GM19043 (cell line): ENCODE measurements around the gene OR13G1.
"Not testable (repeated sequence)": the region's sequence is repeated elsewhere in the genome, so short reads cannot be mapped to it uniquely, and the experiment has no call there.

Source experiments
- ATAC-seq: cut with Tn5 transposase; IDR thresholded peaks from one replicate; pipeline ENCODE4 v1.9.1; 2021; ENCODE audit warnings: low read depth; ENCODE audit not compliant: unreplicated experiment

OR13G1 gene

GRCh38 chr1:247679639-247680038 lies at the start of gene OR13G1:
TSS of gene OR13G1 (minus strand) at chr1:247679739. CDS start at chr1:247673041, 6,698 bp downstream.
- ATAC-seq, result no peak

GRCh38 chr1:247721222-247721621 lies 41.7 kb upstream of the OR13G1 start:
- no peak for ATAC-seq

GRCh38 chr1:247716546-247716945 lies 37.0 kb upstream of the OR13G1 start, which contains the start of gene OR6F1:
TSS of gene OR6F1 (minus strand) at chr1:247716646. CDS start at chr1:247712755, 3,891 bp downstream.
- ATAC-seq, result no peak

DNA sequence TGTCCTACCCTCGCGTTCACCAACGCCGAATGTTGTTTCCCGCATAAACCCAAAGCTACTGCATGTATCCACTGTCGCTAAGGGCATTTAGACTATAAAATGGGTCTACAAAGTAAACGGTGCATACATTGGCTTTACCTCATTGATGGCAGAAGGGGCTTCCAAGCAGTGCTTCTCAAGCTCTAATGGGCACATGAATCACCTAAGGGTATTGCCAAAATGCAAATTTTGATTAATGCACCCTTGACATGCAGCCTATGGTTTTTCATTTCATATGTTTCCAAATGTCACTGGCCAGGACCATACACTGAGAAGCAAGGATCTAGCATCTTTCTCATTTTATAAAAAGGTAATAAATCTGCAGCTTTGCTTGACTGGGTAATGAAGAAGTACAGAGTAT lies 34.2 kb upstream of the OR13G1 start:
- ATAC-seq, result no peak

DNA sequence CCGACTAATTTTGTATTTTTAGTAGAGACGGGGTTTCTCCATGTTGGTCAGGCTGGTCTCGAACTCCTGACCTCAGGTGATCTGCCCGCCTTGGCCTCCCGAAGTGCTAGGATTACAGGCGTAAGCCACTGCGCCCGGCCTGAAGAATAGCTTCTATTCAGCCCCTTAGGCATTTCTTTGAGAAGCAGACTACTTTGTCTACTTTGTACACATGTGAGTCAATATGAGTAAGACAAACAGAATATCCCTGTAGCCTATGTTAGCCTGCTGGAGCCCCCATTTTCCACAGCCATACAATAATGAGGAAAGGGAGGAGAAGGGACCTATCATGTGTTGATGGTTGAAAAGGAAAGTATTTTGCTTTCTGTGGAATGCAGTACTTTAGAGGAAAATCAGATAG lies 31.1 kb upstream of the OR13G1 start:
- ATAC-seq, result not testable (repeated sequence)

GRCh38 chr1:247701338-247701737 lies 21.8 kb upstream of the OR13G1 start:
- ATAC-seq, result no peak

GRCh38 chr1:247681288-247681897 lies 1.9 kb upstream of the OR13G1 start:
- peak; percentile 83 for ATAC-seq

GRCh38 chr1:247680171-247680570 lies 632 bp upstream of the OR13G1 start:
- no peak for ATAC-seq

DNA sequence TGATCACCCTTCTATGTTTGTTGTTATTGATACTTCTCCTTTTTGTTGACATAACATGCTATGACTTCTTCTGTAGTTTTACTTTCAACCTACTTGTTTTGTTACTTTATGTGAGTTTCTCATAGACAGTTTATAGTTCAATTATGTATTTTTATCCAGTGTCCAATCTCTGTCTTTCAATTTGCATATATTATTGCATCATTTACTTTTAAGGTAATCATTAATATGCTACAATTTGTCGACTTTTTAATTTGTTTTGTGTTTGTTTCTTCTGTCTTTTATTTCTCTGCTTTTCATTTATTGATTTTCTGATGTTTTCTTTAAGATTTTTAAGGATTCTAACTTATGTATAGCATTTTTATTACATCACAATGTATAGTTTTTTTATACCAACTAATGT lies 10.3 kb downstream of the OR13G1 start:
- ATAC-seq, result no peak

DNA sequence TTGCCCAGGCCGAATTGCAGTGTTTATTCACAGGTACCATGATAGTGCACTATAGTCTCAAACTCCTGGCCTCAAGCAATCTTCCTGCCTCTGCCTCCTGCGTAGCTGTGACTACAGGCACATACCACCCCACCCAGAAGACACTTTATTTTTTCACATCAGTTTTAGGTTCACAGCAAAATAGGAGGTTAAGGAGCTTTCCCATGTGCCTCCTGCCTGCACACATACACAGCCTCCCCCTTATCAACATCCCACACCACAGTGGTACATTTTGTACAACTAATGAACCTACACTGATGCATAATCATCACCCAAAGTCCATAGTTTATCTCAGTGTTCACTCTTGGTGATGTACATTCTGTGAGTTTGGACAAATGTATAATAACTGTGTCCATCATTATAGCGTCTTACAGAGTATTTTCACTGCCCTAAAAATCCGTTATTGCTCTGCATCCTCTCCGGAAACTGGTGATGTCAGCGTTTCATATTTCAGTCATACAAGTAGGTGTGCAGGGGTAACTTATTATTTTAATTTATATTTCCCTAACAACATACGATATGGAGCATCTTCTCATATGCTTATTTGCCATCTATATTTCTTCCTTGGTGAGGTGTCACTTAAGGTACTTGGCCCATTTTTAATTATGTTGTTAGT lies 23.2 kb downstream of the OR13G1 start:
- ATAC-seq, result no peak

DNA sequence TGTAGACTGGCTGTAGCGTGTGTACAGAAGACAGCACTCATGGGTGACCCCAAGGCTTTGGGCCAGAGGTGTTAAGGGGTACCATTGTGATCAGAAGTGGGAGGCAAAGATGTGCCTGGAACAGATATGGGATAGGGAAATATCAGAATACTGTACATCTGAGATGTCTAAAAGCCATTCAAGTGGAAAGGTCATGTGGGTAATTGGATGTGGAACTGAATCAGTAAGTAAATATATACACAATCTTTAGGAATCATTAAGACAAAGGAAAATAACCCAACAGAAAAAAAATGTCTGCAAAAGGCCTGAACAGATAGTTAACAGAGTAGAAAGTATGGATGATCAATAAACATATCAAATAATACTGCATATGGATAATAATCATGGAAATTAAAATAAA lies 26.5 kb downstream of the OR13G1 start:
- no peak for ATAC-seq

- ATAC-seq, result no peak
These were observed 31.7 kb downstream of the OR13G1 start for GRCh38 chr1:247647864-247648263.

GRCh38 chr1:247646867-247647266 lies 32.7 kb downstream of the OR13G1 start:
- ATAC-seq, result no peak

GRCh38 chr1:247642742-247643141 lies 36.8 kb downstream of the OR13G1 start:
- no peak for ATAC-seq

DNA sequence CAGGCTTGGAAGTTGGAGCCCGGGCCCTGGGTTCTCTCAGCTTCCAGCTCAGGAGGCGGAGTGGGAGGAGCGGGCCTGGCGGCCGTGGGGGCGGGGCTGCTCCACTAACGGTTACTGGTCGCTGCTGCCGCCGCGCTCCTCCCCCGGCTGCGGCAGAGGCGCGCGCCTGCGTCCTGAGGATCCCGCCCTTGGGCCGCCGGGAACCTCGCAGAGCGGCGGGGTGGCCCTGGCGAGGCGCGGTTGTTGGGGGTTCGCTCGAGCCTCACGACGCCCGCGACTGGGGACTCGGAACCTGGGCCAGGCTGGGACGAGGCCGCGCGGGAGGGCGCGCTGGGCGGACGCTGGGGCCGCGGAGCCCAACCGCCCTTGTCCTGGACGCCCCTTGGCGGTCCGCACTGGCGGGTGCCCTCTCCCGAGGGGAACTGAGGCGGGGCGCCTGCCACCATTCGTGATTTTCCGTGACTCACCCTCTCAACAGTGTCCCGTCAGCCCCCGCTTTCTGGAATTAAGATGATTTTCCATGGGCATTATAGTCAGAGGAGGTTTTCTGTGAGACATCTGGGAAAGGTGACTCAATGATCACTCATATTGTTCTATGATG lies 40.1 kb downstream of the OR13G1 start:
- no peak for ATAC-seq

DNA sequence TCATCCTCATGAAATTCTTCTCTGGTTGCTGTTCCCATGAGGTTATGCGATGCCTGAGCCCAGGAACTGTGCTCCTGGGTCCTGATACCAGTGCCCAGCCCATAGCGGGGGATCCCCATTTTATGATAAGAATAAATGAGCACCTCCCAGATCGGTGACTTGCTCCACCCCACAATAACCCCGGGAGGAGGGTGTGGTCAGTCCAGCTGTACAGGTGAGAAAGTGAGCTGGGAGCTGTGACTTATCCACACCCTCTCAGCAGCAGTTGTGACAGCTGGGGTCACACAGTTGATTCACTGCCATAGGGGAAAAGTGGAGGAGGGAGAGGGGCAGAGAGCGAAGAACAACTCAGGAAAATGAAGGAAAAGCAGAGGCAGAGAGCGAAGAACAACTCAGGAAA lies 40.8 kb downstream of the OR13G1 start:
- ATAC-seq, result no peak

GRCh38 chr1:247638011-247638410 lies 41.5 kb downstream of the OR13G1 start:
- no peak for ATAC-seq

DNA sequence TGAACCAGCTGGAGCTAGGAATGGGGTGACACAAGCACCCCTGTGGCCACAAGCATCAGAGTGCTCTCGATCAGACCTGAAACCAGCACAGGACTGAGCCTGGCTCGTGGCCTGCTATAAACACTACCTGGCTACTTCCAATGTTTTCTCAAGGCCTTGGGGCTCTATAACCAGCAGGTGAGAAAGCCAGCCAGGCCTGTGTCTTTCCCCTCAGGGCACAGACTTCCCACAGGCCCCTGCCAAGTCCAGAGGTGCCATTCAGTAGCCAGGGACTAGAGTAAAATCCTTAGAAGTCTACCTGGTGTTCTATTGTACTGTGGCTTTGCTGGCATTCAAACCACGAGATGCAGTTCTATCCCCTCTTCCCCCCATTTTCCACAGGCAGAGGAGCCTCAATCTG lies 51.6 kb downstream of the OR13G1 start:
- no peak for ATAC-seq
